ENCODE results near the gene GPR179. TPM values are rescaled to one million over a fixed set of nuclear protein-coding genes. Genes with fewer than 3 reads are reported as not detected.

GPR179 gene
- total RNA-seq, 1 donor from 2014 or later: 0.14 TPM

DNA sequence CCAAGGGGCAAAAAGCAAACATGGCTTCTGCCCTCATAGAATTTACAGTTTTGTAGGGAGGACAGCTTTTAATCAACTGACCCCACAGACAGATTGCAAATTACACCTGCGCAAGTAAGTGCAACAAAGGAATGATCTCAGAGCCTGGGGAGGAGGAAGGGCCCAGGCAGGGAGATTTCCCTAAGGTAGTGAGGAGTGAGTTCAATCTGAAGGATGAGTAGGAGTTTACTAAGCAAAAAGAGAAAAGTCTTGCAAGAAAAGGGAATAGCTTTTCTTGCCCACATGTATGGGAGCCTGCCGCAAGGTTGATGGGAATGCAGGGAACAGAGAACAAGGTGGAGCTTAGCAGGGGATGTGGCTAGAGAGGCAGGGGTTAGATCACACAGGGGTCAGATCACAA, 6.3 kb upstream of the GPR179 start:
- no peak for DNase-seq (ENCODE audit: extremely low spot score, unreplicated experiment)

DNA sequence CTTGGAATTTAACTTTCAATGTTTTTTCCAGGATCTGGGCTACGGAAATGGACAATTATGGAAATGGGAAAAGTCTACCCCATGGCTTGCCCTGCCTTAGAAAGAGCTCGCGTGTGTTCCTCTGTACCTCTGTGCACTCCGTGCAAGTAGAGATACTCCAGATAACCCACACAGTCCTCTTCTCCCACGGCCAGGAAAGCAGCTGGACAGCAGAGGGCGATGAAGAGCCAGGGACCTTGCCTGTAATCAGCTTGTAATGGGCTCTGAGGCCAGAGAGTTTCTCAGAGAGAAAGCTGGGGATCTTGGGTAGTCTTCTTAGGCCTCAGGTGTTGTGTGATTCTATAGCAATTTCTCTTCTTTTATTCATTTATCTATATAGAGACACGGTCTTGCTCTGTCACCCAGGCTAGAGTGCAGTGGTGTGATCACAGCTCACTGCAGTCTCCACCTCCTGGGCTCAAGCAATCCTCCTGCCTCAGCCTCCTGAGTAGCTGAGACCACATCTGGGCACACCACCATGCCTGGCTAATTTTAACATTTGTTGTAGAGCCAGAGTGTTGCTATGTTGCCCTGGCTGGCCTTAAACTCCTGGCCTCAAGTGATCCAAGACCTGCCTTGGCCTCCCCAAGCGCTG, 5.5 kb upstream of the GPR179 start:
- peak overlapping the region; percentile 90 for H3K4me3 Mint-ChIP-seq
- no peaks in the 10 kb centered on the region for H3K9me3 Mint-ChIP-seq
- H3K4me1 Mint-ChIP-seq (ENCODE audit: unreplicated experiment): peaks cover 13% of the 10 kb centered on the region
- no peaks in the 10 kb centered on the region for H3K27me3 Mint-ChIP-seq
- TF ChIP-seq, protein P1, sequence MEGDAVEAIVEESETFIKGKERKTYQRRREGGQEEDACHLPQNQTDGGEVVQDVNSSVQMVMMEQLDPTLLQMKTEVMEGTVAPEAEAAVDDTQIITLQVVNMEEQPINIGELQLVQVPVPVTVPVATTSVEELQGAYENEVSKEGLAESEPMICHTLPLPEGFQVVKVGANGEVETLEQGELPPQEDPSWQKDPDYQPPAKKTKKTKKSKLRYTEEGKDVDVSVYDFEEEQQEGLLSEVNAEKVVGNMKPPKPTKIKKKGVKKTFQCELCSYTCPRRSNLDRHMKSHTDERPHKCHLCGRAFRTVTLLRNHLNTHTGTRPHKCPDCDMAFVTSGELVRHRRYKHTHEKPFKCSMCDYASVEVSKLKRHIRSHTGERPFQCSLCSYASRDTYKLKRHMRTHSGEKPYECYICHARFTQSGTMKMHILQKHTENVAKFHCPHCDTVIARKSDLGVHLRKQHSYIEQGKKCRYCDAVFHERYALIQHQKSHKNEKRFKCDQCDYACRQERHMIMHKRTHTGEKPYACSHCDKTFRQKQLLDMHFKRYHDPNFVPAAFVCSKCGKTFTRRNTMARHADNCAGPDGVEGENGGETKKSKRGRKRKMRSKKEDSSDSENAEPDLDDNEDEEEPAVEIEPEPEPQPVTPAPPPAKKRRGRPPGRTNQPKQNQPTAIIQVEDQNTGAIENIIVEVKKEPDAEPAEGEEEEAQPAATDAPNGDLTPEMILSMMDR (conservative IDR thresholded peaks at IDR 0.05): peak; percentile 95
- H3K36me3 Mint-ChIP-seq: no peaks in the 10 kb centered on the region
- DNase-seq (ENCODE audit: extremely low spot score, unreplicated experiment): peak; percentile 87
- H3K27ac Mint-ChIP-seq: peak overlapping the region; percentile 94

More for the DNA sequence above, 6.3 kb upstream of the GPR179 start:
- H3K36me3 Mint-ChIP-seq: peaks cover 4% of the 10 kb centered on the region
- peak overlapping the region; percentile 94 for H3K27ac Mint-ChIP-seq
- no peaks in the 10 kb centered on the region for H3K27me3 Mint-ChIP-seq
- TF ChIP-seq, protein P1 (conservative IDR thresholded peaks at IDR 0.05): no peak
- H3K9me3 Mint-ChIP-seq: no peaks in the 10 kb centered on the region
- peaks cover 21% of the 10 kb centered on the region for H3K4me1 Mint-ChIP-seq (ENCODE audit: unreplicated experiment)
- peak overlapping the region; percentile 90 for H3K4me3 Mint-ChIP-seq

DNA sequence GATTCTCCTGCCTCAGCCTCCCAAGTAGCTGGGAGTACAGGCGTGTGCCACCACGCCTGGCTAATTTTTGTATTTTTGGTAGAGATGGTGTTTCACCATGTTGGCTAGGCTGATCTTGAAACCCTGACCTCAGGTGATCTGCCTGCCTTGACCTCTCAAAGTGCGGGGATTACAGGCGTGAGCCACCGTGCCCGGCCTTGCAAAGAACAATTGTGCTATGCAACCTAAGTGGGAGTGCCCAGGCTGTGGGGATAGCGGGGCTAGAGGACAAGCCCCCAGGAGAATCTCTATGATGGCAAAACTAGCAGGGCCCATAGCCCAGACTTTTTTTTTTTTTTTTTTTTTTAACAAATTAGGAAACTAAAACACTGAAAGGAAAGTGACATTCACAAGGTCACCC, 2.0 kb upstream of the GPR179 start:
- Mint-ChIP-seq H3K9me3 (no peaks in the 10 kb centered on the region), H3K4me1 (ENCODE audit: unreplicated experiment) (peaks cover 10% of the 10 kb centered on the region), H3K36me3 (no peaks in the 10 kb centered on the region), H3K27ac (no peak overlapping the region), H3K27me3 (peaks cover 4% of the 10 kb centered on the region), H3K4me3 (no peak overlapping the region)
- DNase-seq (ENCODE audit: extremely low spot score, unreplicated experiment): no peak
- TF ChIP-seq, protein P1 (conservative IDR thresholded peaks at IDR 0.05): no peak

DNA sequence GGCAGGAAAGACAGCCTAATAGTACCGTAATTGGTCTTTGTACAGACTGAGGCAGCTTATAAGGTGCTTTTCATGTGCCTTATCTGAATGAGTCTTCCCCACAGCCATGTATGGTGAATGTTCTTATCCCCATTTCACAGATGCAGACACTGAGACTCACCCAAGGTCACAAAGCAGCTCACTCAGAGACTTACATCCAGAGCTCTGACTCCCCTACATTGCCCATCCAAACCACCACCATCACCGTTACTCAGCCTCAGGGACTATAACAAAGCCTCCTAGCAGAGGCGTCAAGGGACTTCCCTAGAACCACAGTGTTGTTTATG, 627 bp upstream of the GPR179 start:
- Mint-ChIP-seq H3K4me1 (ENCODE audit: unreplicated experiment) (peaks cover 10% of the 10 kb centered on the region), H3K27ac (no peak overlapping the region), H3K9me3 (no peaks in the 10 kb centered on the region), H3K36me3 (no peaks in the 10 kb centered on the region), H3K27me3 (peaks cover 8% of the 10 kb centered on the region), H3K4me3 (no peak overlapping the region)
- TF ChIP-seq, protein P1 (conservative IDR thresholded peaks at IDR 0.05): no peak
- no peak for DNase-seq (ENCODE audit: extremely low spot score, unreplicated experiment)

DNA sequence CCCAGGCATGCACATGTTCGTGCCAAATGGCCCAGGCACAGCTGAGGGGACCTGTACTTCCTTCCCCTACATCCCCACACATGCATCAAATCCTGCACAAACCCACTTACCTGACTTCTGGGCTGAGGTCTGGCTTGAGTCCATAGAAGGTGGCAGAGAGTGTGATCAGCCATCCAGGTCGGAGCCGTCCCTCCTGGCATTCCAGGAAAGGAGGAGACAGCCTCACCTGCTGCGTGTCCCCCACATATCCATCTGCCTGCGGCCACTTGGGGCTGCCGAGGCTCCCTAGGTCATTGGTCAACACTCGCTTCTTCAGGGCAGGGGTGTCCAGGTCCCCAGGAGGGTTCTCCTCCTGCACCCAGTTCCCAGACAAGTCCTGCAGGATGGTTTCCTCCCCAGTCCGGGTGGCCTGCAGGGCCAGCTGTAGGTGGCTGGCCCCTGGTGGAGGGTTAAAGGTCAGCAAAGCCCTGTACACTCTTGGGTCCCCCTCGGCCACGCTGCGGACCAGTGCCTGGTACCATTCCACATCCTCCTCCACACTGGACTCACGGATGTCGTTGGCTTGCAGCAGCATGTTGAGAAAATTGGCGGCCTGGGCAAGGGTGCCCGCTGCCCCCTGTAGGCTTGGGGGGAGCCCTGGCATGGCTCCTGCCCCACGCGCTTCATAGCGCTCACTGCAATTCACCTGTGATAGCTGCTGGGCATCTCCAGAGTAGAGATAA, 709 bp downstream of the GPR179 start:
- Mint-ChIP-seq H3K27ac (no peak overlapping the region), H3K4me3 (no peak overlapping the region), H3K9me3 (no peaks in the 10 kb centered on the region), H3K4me1 (ENCODE audit: unreplicated experiment) (peaks cover 6% of the 10 kb centered on the region), H3K36me3 (no peaks in the 10 kb centered on the region), H3K27me3 (peaks cover 12% of the 10 kb centered on the region)
- no peak for DNase-seq (ENCODE audit: extremely low spot score, unreplicated experiment)
- TF ChIP-seq, protein P1 (conservative IDR thresholded peaks at IDR 0.05): no peak

All from type B pancreatic cell (in vitro differentiated cells).